HepG2 (cell line): ENCODE measurements around the gene COL9A3. TPM values are rescaled to one million over a fixed set of nuclear protein-coding genes. Genes with fewer than 3 reads are reported as not detected.

Experiments
- ARNT2 ChIP-seq: sonication (generic); formaldehyde crosslinking; IDR thresholded peaks from 2 replicates; pipeline ENCODE4 v1.8.0; 2022; ENCODE audit warnings: mild to moderate bottlenecking, low read depth, missing genetic modification reagents, moderate library complexity
- ETV5 ChIP-seq: IDR thresholded peaks from 2 replicates; pipeline ENCODE4 v1.6.1; 2018; ENCODE audit warnings: missing biosample characterization, missing genetic modification reagents, inconsistent platforms, borderline replicate concordance
- HMG20B ChIP-seq: conservative IDR thresholded peaks from 2 replicates; pipeline ENCODE4 v1.6.1; 2016; ENCODE audit warnings: missing genetic modification reagents, missing compliant biosample characterization
- IRF9 ChIP-seq: sonication (generic); formaldehyde crosslinking; IDR thresholded peaks from 2 replicates; pipeline ENCODE4 v1.8.0; 2022; ENCODE audit warnings: missing genetic modification reagents, mild to moderate bottlenecking, borderline replicate concordance
- KLF9 ChIP-seq: IDR thresholded peaks from 2 replicates; pipeline ENCODE4 v1.6.1; 2016; ENCODE audit warnings: low read depth
- PAF1 ChIP-seq: IDR thresholded peaks from 2 replicates; pipeline ENCODE4 v1.6.1; 2016; ENCODE audit warnings: missing genetic modification reagents, missing compliant biosample characterization
- PCBP2 ChIP-seq: fragments of 200-400 bp; formaldehyde crosslinking; optimal IDR thresholded peaks from 2 replicates; pipeline ENCODE3; 2018; ENCODE audit warnings: low read length, low read depth; ENCODE audit not compliant: poor library complexity, severe bottlenecking
- SNAI1 ChIP-seq: sonication (generic); formaldehyde crosslinking; IDR thresholded peaks from 2 replicates; pipeline ENCODE4 v1.5.0; 2020; ENCODE audit warnings: mild to moderate bottlenecking, missing genetic modification reagents, borderline replicate concordance
- USF2 ChIP-seq, 2 experiments: sonication (generic) in 1 of 2; formaldehyde crosslinking in 1 of 2; IDR thresholded peaks; 2 replicates each; pipeline versions ENCODE4 v1.5.1 to v1.6.1; 2011 to 2020; ENCODE audit warnings: borderline replicate concordance in 1 of 2, low read depth in 1 of 2, low read length in 1 of 2, mild to moderate bottlenecking in 1 of 2, missing genetic modification reagents in 1 of 2, moderate library complexity in 1 of 2
- ZFP1 ChIP-seq: IDR thresholded peaks from 2 replicates; pipeline ENCODE4 v1.6.1; 2016
- ZFP36L1 ChIP-seq: sonication (generic); formaldehyde crosslinking; IDR thresholded peaks from 2 replicates; pipeline ENCODE4 v1.8.0; 2022; ENCODE audit warnings: mild to moderate bottlenecking, missing genetic modification reagents, moderate library complexity
- ZNF260 ChIP-seq: sonication (generic); formaldehyde crosslinking; IDR thresholded peaks from 2 replicates; pipeline ENCODE4 v1.4.0; 2020; ENCODE audit warnings: missing genetic modification reagents, low read depth, mild to moderate bottlenecking, borderline replicate concordance
- ZNF407 ChIP-seq: sonication (generic); formaldehyde crosslinking; IDR thresholded peaks from one replicate; pipeline ENCODE4 v1.5.1; 2020; ENCODE audit warnings: mild to moderate bottlenecking, missing genetic modification reagents; ENCODE audit errors: not compliant biosample characterization
- ZNF44 ChIP-seq: sonication (generic); formaldehyde crosslinking; IDR thresholded peaks from 2 replicates; pipeline ENCODE4 v1.5.1; 2020; ENCODE audit warnings: mild to moderate bottlenecking, missing genetic modification reagents
- ZNF543 ChIP-seq: sonication (generic); formaldehyde crosslinking; IDR thresholded peaks from 2 replicates; pipeline ENCODE4 v1.4.0; 2020; ENCODE audit warnings: mild to moderate bottlenecking, missing genetic modification reagents
- ZNF761 ChIP-seq: sonication (generic); formaldehyde crosslinking; conservative IDR thresholded peaks from 2 replicates; pipeline ENCODE4 v1.4.0; 2020; ENCODE audit warnings: mild to moderate bottlenecking, missing genetic modification reagents
- ZSCAN21 ChIP-seq: sonication (generic); formaldehyde crosslinking; IDR thresholded peaks from 2 replicates; pipeline ENCODE4 v1.8.0; 2022; ENCODE audit warnings: mild to moderate bottlenecking, missing genetic modification reagents, moderate library complexity, borderline replicate concordance
- polyA plus RNA-seq, 8 experiments: library from polyadenylated mRNA; depleted of rRNA in 3 of 8; stranded (reverse) in 7 of 8; unstranded in 1 of 8; fragments of >200 nt; fragmentation: Illumina TruSeq in 4 of 8; extraction: Trizol in 4 of 8; gene quantifications; 2 replicates each; pipeline versions ENCODE4 v1.2.1 to v1.2.3, GENCODE V29; 2011 to 2016; ENCODE audit warnings: low read depth in 4 of 8, missing spikeins in 1 of 8, mixed read lengths in 1 of 8; ENCODE audit not compliant: insufficient read depth in 1 of 8
- total RNA-seq, 5 experiments: library from RNA; depleted of rRNA; stranded (reverse); fragments of >200 nt; fragmentation: Illumina TruSeq; extraction: Trizol; gene quantifications; 2 replicates each; pipeline ENCODE4 v1.2.3, GENCODE V29; 2016; ENCODE audit warnings: low read depth in 1 of 5

Gene COL9A3
- total and polyA plus RNA-seq, 2 of the 13 experiments (the other 11 are each of a cell fraction or from before 2014, with no cell fraction given) = 155 to 204 TPM

- TF ChIP-seq IRF9 (CRISPR knock-in tag) (peak; percentile 81; the same call in 1 of the 2 replicates), USF2 (IDR thresholded peaks at IDR 0.05; ENCODE audit: low read depth, low read length) (no peak), USF2 (CRISPR knock-in tag; IDR thresholded peaks at IDR 0.05; ENCODE audit: borderline replicate concordance) (peak; percentile 51; the same call in 1 of the 2 replicates), ZNF407 (CRISPR knock-in tag) (peak; percentile 37), ARNT2 (CRISPR knock-in tag) (peak; percentile 29; the same call in 1 of the 2 replicates), ZNF44 (CRISPR knock-in tag) (no peak; the same call in 1 of the 2 replicates), ETV5 (0 out of 2 replicates have a peak, but pooled peaks have one; percentile 63), ZNF260 (CRISPR knock-in tag) (no peak), KLF9 (CRISPR knock-in tag) (0 out of 2 replicates have a peak, but pooled peaks have one; percentile 30), ZFP36L1 (CRISPR knock-in tag) (peak; percentile 57), ZFP1 (0 out of 2 replicates have a peak, but pooled peaks have one; percentile 35), PAF1 (CRISPR knock-in tag) (peak; percentile 2; the same call in 1 of the 2 replicates), ZNF543 (CRISPR knock-in tag) (peak; percentile 49; the same call in 1 of the 2 replicates), ZNF761 (peak; percentile 83; the same call in 1 of the 2 replicates), ZSCAN21 (CRISPR knock-in tag) (no peak; the same call in none of the 2 replicates), SNAI1 (CRISPR knock-in tag) (peak; percentile 57; the same call in 1 of the 2 replicates), PCBP2 (no peak), HMG20B (CRISPR knock-in tag) (0 out of 2 replicates have a peak, but pooled peaks have one; percentile 5)
Observed at GRCh38 chr20:62805711-62806382, 11.0 kb upstream of the COL9A3 start (continued).
